Measurements from ENCODE around the gene SNRNP70. TPM values are rescaled to one million over a fixed set of nuclear protein-coding genes. Genes with fewer than 3 reads are reported as not detected.

Gene SNRNP70
- total and polyA plus RNA-seq, 2 of the 13 experiments (the other 11 are each of a cell fraction or from before 2014, with no cell fraction given), result 150 to 210 TPM

- TF ChIP-seq ZNF251 (CRISPR knock-in tag; IDR thresholded peaks at IDR 0.05) (peak; percentile 97), ZNF746 (CRISPR knock-in tag; IDR thresholded peaks at IDR 0.05) (peak; percentile 93), RCOR2 (CRISPR knock-in tag; IDR thresholded peaks at IDR 0.05) (peak; percentile 72; the same call in 1 of the 2 replicates), SRSF9 (IDR thresholded peaks at IDR 0.05; ENCODE audit: borderline replicate concordance, insufficient read depth, low read depth, low read length, poor library complexity, severe bottlenecking) (no peak), IKZF1 (IDR thresholded peaks at IDR 0.05) (no peak), UBTF (CRISPR knock-in tag; IDR thresholded peaks at IDR 0.05) (peak; percentile 91), ZNF234 (CRISPR knock-in tag; conservative IDR thresholded peaks at IDR 0.05) (peak; percentile 93; the same call in 1 of the 2 replicates), BCL6 (CRISPR knock-in tag; IDR thresholded peaks at IDR 0.05) (peak; percentile 78), ZNF691 (CRISPR knock-in tag; IDR thresholded peaks at IDR 0.05; ENCODE audit: borderline replicate concordance, low read depth) (peak; percentile 98), PRDM10 (CRISPR knock-in tag; IDR thresholded peaks at IDR 0.05; ENCODE audit: low read depth) (peak; percentile 65; the same call in 1 of the 2 replicates), ZKSCAN1 (IDR thresholded peaks at IDR 0.05; ENCODE audit: low read length) (no peak), MED13 (CRISPR knock-in tag; IDR thresholded peaks at IDR 0.05) (peak; percentile 93), ZBTB39 (CRISPR knock-in tag; IDR thresholded peaks at IDR 0.05) (peak; percentile 88; the same call in 1 of the 2 replicates), FLYWCH1 (CRISPR knock-in tag; IDR thresholded peaks at IDR 0.05) (peak; percentile 98), ZNF589 (CRISPR knock-in tag; conservative IDR thresholded peaks at IDR 0.05) (peak; percentile 99), SRSF1 (optimal IDR thresholded peaks at IDR 0.05; ENCODE audit: low read depth, low read length) (peak; percentile 10), THYN1 (CRISPR knock-in tag; IDR thresholded peaks at IDR 0.05; ENCODE audit: borderline replicate concordance, low read depth) (peak; percentile 90; the same call in 1 of the 2 replicates), ZSCAN21 (CRISPR knock-in tag; IDR thresholded peaks at IDR 0.05; ENCODE audit: borderline replicate concordance) (peak; percentile 99), HNRNPK (IDR thresholded peaks at IDR 0.05; ENCODE audit: low read depth, low read length, poor library complexity, severe bottlenecking) (no peak), ZBTB38 (CRISPR knock-in tag; IDR thresholded peaks at IDR 0.05) (peak; percentile 99)
Measured at GRCh38 chr19:49127674-49128544, 42.7 kb downstream of the SNRNP70 start (continued).
